ENCODE results near the gene ZNRF1. TPM values are rescaled to one million over a fixed set of nuclear protein-coding genes. Genes with fewer than 3 reads are reported as not detected.

The ZNRF1 gene
- total and polyA plus RNA-seq, 2 donors (not counting 1 experiment from before 2014, with no cell fraction given): 0.27 to 0.76 TPM

GRCh38 chr16:75116081-75116910 lies 117.5 kb downstream of the ZNRF1 start, which contains the start of gene LDHD:
Gene LDHD (minus strand): TSS chr16:75116780. CDS start chr16:75116720, 60 bp downstream.
- no peak within 1 kb of the TSS for H3K4me2 ChIP-seq (replicated peaks; ENCODE audit: low read depth, low read length, poor library complexity, severe bottlenecking)
- Mint-ChIP-seq H3K4me1 (peaks cover 3% of the 10 kb centered on the region), H3K9me3 (ENCODE audit: insufficient read depth) (no peaks in the 10 kb centered on the region), H3K27me3 (peaks cover 16% of the 10 kb centered on the region), H3K4me3 (no peak within 1 kb of the TSS), H3K27ac (no peak within 1 kb of the TSS)
- H3K79me2 ChIP-seq (ENCODE audit: control insufficient read depth, insufficient read depth, low read length): no peaks in the 10 kb centered on the region
- CTCF ChIA-PET: no interaction called here
- WGBS (ENCODE audit: insufficient coverage): 66% methylated on average over 7 of the region's 15 CpGs
- H3K27me3 ChIP-seq (replicated peaks in 1 of 4; ENCODE audit: control extremely low read depth in 1 of 4, control insufficient read depth in 3 of 4, insufficient read depth in 4 of 4, low read length in 3 of 4): peaks cover 0 to 30% (median 12%) of the 10 kb centered on the region in 4 experiments
- H3K4me3 ChIP-seq (ENCODE audit: control extremely low read depth in 1 of 5, extremely low read depth in 1 of 5, insufficient read depth in 1 of 5, low read depth in 2 of 5, low read length in 4 of 5): no peak within 1 kb of the TSS
- H3K27ac ChIP-seq (ENCODE audit: low read length in 2 of 2): no peak within 1 kb of the TSS
- H2AFZ ChIP-seq (ENCODE audit: insufficient read depth, low read depth, low read length, poor library complexity, severe bottlenecking): no peak within 1 kb of the TSS
- peaks cover 3 to 7% of the 10 kb centered on the region in 2 donors for H3K4me1 ChIP-seq (ENCODE audit: control insufficient read depth in 2 of 2, insufficient read depth in 2 of 2, low read length in 2 of 2)
- H4K20me1 ChIP-seq (ENCODE audit: control insufficient read depth, insufficient read depth, low read length, poor library complexity, severe bottlenecking): no peaks in the 10 kb centered on the region
- intact Hi-C loops (cut with micrococcal nuclease): no loop called here
- DNase-seq (no peak), ATAC-seq (ENCODE audit: low read depth) (peak; percentile 31)
- H3K36me3 ChIP-seq (replicated peaks in 1 of 2; ENCODE audit: control extremely low read depth in 1 of 2, control insufficient read depth in 1 of 2, extremely low read depth in 1 of 2, insufficient read depth in 2 of 2, low read length in 1 of 2): no peaks in the 10 kb centered on the region
- no peak within 1 kb of the TSS for H3K9ac ChIP-seq (ENCODE audit: low read length)
- peaks cover 0 to 19% (median 2%) of the 10 kb centered on the region in 3 donors for H3K9me3 ChIP-seq (ENCODE audit: control extremely low read depth in 1 of 3, control insufficient read depth in 2 of 3, insufficient read depth in 1 of 3, low read length in 2 of 3)
- TF ChIP-seq EZH2 (IDR thresholded peaks at IDR 0.05; ENCODE audit: borderline replicate concordance, insufficient read depth, low read depth, low read length, poor library complexity, severe bottlenecking) (no peak), CTCF (IDR thresholded peaks at IDR 0.05) (no peak)
- POLR2A ChIA-PET: no interaction called here

- Histone ChIP-seq H3K27me3 (replicated peaks in 1 of 4; ENCODE audit: control extremely low read depth in 1 of 4, control insufficient read depth in 3 of 4, insufficient read depth in 4 of 4, low read length in 3 of 4) (peaks cover 0 to 24% (median 7%) of the 10 kb centered on the region in 4 experiments), H3K4me3 (ENCODE audit: control extremely low read depth in 1 of 5, extremely low read depth in 1 of 5, insufficient read depth in 1 of 5, low read depth in 2 of 5, low read length in 4 of 5) (no peak overlapping the region), H3K36me3 (replicated peaks in 1 of 2; ENCODE audit: control extremely low read depth in 1 of 2, control insufficient read depth in 1 of 2, extremely low read depth in 1 of 2, insufficient read depth in 2 of 2, low read length in 1 of 2) (no peaks in the 10 kb centered on the region), H3K79me2 (ENCODE audit: control insufficient read depth, insufficient read depth, low read length) (no peaks in the 10 kb centered on the region), H3K27ac (ENCODE audit: low read length in 2 of 2) (no peak overlapping the region), H3K4me2 (replicated peaks; ENCODE audit: low read depth, low read length, poor library complexity, severe bottlenecking) (no peak overlapping the region), H3K9me3 (ENCODE audit: control extremely low read depth in 1 of 3, control insufficient read depth in 2 of 3, insufficient read depth in 1 of 3, low read length in 2 of 3) (peaks cover 3 to 20% (median 7%) of the 10 kb centered on the region in 3 donors), H2AFZ (ENCODE audit: insufficient read depth, low read depth, low read length, poor library complexity, severe bottlenecking) (no peak overlapping the region), H3K9ac (ENCODE audit: low read length) (no peak overlapping the region), H3K4me1 (ENCODE audit: control insufficient read depth in 2 of 2, insufficient read depth in 2 of 2, low read length in 2 of 2) (peaks cover 0 to 1% of the 10 kb centered on the region in 2 donors), H4K20me1 (ENCODE audit: control insufficient read depth, insufficient read depth, low read length, poor library complexity, severe bottlenecking) (no peaks in the 10 kb centered on the region)
- ATAC-seq (ENCODE audit: low read depth) (no peak), DNase-seq (no peak)
- Mint-ChIP-seq H3K27ac (no peak overlapping the region), H3K9me3 (ENCODE audit: insufficient read depth) (peaks cover 1% of the 10 kb centered on the region), H3K4me1 (peaks cover 2% of the 10 kb centered on the region), H3K4me3 (no peak overlapping the region), H3K27me3 (peaks cover 10% of the 10 kb centered on the region)
- intact Hi-C loops (cut with micrococcal nuclease): no loop called here
- POLR2A ChIA-PET: no interaction called here
- CTCF ChIA-PET: no interaction called here
- no CpG with 5 or more reads among the region's 3 CpGs for WGBS (ENCODE audit: insufficient coverage)
- no peak for TF ChIP-seq EZH2 (IDR thresholded peaks at IDR 0.05; ENCODE audit: borderline replicate concordance, insufficient read depth, low read depth, low read length, poor library complexity, severe bottlenecking)
- no peak for TF ChIP-seq CTCF (IDR thresholded peaks at IDR 0.05)
Measured at GRCh38 chr16:75116911-75117245, 118.1 kb downstream of the ZNRF1 start.

Measured in B cell (primary cell).